HG03439 (cell line): ENCODE data around the gene MAMDC2.

ENCODE experiments used
- ATAC-seq: cut with Tn5 transposase; IDR thresholded peaks from one replicate; pipeline ENCODE4 v1.9.1; 2021; ENCODE audit warnings: mild to moderate bottlenecking, moderate library complexity; ENCODE audit not compliant: unreplicated experiment

Gene MAMDC2

GRCh38 chr9:70257502-70257901 is 213.9 kb downstream of the MAMDC2 start:
- ATAC-seq: no peak

- peak; percentile 50 for ATAC-seq
Observed at GRCh38 chr9:70257991-70258691, 214.5 kb downstream of the MAMDC2 start.

GRCh38 chr9:70258692-70259511 is 215.3 kb downstream of the MAMDC2 start, which contains the start of gene SMC5:
TSS of gene SMC5 (plus strand) at chr9:70258978. CDS start at chr9:70259079, 101 bp downstream.
- ATAC-seq: peak; percentile 85

GRCh38 chr9:70259512-70259802 is 215.8 kb downstream of the MAMDC2 start:
- no peak for ATAC-seq

GRCh38 chr9:70260007-70260443 is 216.4 kb downstream of the MAMDC2 start:
- ATAC-seq: no peak

GRCh38 chr9:70260606-70261005 is 217.0 kb downstream of the MAMDC2 start:
- no peak for ATAC-seq

- ATAC-seq: no peak
Observed at GRCh38 chr9:70261131-70261870, 217.7 kb downstream of the MAMDC2 start.

- ATAC-seq: no peak
Observed at GRCh38 chr9:70262366-70262765, 218.7 kb downstream of the MAMDC2 start.

- ATAC-seq: no peak
Observed at GRCh38 chr9:70262948-70263347, 219.3 kb downstream of the MAMDC2 start.

- no peak for ATAC-seq
Observed at GRCh38 chr9:70263421-70263820, 219.8 kb downstream of the MAMDC2 start.
